Parathyroid adenoma (tissue), 2 donors: ENCODE results near the gene GPX5.
"Not testable (repeated sequence)": the region's sequence is repeated elsewhere in the genome, so short reads cannot be mapped to it uniquely, and the experiment has no call there.

ENCODE experiments used
- H2AFZ ChIP-seq: fragments of 300-600 bp; sonication (generic); one replicate; pipeline ENCODE4 v1.7.0; 2017; ENCODE audit warnings: antibody characterized with exemption, mild to moderate bottlenecking
- H3K27ac ChIP-seq: fragments of 300-600 bp; sonication (generic); one replicate; pipeline ENCODE4 v1.7.0; 2017
- H3K27me3 ChIP-seq: fragments of 300-600 bp; sonication (generic); one replicate; pipeline ENCODE4 v1.7.0; 2017; ENCODE audit warnings: low read length; ENCODE audit not compliant: control insufficient read depth, insufficient read depth
- H3K36me3 ChIP-seq: fragments of 300-600 bp; sonication (generic); one replicate; pipeline ENCODE4 v1.7.0; 2017; ENCODE audit warnings: low read length; ENCODE audit not compliant: control insufficient read depth, insufficient read depth
- H3K4me1 ChIP-seq: fragments of 300-600 bp; sonication (generic); one replicate; pipeline ENCODE4 v1.7.0; 2017; ENCODE audit warnings: control low read depth
- H3K4me2 ChIP-seq: fragments of 300-600 bp; sonication (generic); one replicate; pipeline ENCODE4 v1.7.0; 2017; ENCODE audit warnings: low read length
- H3K4me3 ChIP-seq: fragments of 300-600 bp; sonication (generic); one replicate; pipeline ENCODE4 v1.7.0; 2017; ENCODE audit warnings: low read depth, low read length
- H3K79me2 ChIP-seq: fragments of 300-600 bp; sonication (generic); one replicate; pipeline ENCODE4 v1.7.0; 2017; ENCODE audit warnings: control low read depth
- H3K9ac ChIP-seq: fragments of 300-600 bp; sonication (generic); one replicate; pipeline ENCODE4 v1.7.0; 2017; ENCODE audit warnings: mild to moderate bottlenecking
- H3K9me3 ChIP-seq: fragments of 300-600 bp; sonication (generic); one replicate; pipeline ENCODE4 v1.7.0; 2017; ENCODE audit warnings: low read length; ENCODE audit not compliant: control insufficient read depth
- CTCF ChIP-seq: fragments of 300-600 bp; sonication (generic); IDR thresholded peaks from one replicate; pipeline ENCODE4 v1.7.0; 2017; ENCODE audit warnings: antibody characterized with exemption, mild to moderate bottlenecking
- donor health status: primary hyperparathyroidism.

GPX5 gene

GRCh38 chr6:28542440-28543296 is 17.0 kb downstream of the GPX5 start:
- Histone ChIP-seq H3K4me1 (no peaks in the 10 kb centered on the region), H3K36me3 (no peaks in the 10 kb centered on the region), H3K4me3 (peak overlapping the region; percentile 64), H3K9me3 (no peaks in the 10 kb centered on the region), H3K9ac (no peak overlapping the region), H3K4me2 (peak overlapping the region; percentile 92), H3K27ac (no peak overlapping the region), H3K27me3 (no peaks in the 10 kb centered on the region), H3K79me2 (no peaks in the 10 kb centered on the region), H2AFZ (peak overlapping the region; percentile 58)
- peak; percentile 28 for TF ChIP-seq CTCF

GRCh38 chr6:28543651-28544610 is 18.2 kb downstream of the GPX5 start:
- Histone ChIP-seq H3K79me2 (no peaks in the 10 kb centered on the region), H3K4me1 (no peaks in the 10 kb centered on the region), H3K36me3 (no peaks in the 10 kb centered on the region), H3K27me3 (no peaks in the 10 kb centered on the region), H2AFZ (no peak overlapping the region), H3K9me3 (no peaks in the 10 kb centered on the region), H3K27ac (no peak overlapping the region), H3K9ac (no peak overlapping the region), H3K4me2 (no peak overlapping the region), H3K4me3 (no peak overlapping the region)
- no peak for TF ChIP-seq CTCF

- H3K4me2 ChIP-seq, result no peak overlapping the region
- no peaks in the 10 kb centered on the region for H3K79me2 ChIP-seq
- TF ChIP-seq CTCF, result no peak
- H3K4me1 ChIP-seq, result no peaks in the 10 kb centered on the region
- no peak overlapping the region for H3K4me3 ChIP-seq
- no peak overlapping the region for H2AFZ ChIP-seq
- no peak overlapping the region for H3K9ac ChIP-seq
- no peak overlapping the region for H3K27ac ChIP-seq
- H3K36me3 ChIP-seq, result no peaks in the 10 kb centered on the region
- no peaks in the 10 kb centered on the region for H3K9me3 ChIP-seq
- no peaks in the 10 kb centered on the region for H3K27me3 ChIP-seq
These were observed 20.3 kb downstream of the GPX5 start for GRCh38 chr6:28545955-28546354.

GRCh38 chr6:28547003-28547402 is 21.3 kb downstream of the GPX5 start:
- H3K4me1 ChIP-seq, H3K27ac ChIP-seq, H3K9me3 ChIP-seq, H3K4me3 ChIP-seq, H3K27me3 ChIP-seq, H3K9ac ChIP-seq, H2AFZ ChIP-seq, H3K36me3 ChIP-seq, H3K79me2 ChIP-seq, H3K4me2 ChIP-seq: not testable (repeated sequence)
